Measurements from ENCODE around the gene LAMB3.
A peak's percentile ranks its signal among the peaks of the same experiment; 100 is the strongest.

The LAMB3 gene

DNA sequence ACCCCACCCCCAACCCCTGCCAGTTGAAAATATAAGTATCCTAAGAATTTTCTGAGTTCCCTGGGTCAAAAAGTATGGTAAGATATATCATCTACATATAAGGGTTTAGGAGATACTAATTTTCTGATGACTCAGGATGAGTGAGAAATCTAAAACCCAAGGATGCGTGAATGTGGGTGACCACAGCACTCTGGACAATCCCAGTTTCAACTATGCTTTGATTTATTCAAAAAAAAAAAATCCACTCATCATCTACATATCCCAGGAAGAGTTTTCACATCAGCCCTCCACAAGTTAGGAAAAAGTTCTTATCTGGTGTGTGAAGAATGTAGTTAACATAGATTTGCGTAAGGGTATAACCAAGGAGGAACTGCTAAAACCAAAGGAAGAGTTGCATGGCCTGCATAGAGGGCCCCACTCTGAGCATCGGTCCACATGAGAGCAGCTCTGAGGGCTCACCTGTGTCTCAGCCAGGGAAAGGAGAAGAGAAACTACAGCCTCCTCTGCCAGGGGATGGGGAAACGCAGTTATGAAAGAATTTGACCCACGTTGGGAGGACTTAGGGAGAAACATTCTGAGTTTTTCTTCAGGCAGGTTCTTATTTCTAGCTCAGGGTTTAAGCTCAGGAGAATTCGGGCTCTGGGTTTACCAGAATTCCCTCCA lies 18.8 kb downstream of the LAMB3 start:
- no peak for DNase-seq (ENCODE audit: low read depth)

DNA sequence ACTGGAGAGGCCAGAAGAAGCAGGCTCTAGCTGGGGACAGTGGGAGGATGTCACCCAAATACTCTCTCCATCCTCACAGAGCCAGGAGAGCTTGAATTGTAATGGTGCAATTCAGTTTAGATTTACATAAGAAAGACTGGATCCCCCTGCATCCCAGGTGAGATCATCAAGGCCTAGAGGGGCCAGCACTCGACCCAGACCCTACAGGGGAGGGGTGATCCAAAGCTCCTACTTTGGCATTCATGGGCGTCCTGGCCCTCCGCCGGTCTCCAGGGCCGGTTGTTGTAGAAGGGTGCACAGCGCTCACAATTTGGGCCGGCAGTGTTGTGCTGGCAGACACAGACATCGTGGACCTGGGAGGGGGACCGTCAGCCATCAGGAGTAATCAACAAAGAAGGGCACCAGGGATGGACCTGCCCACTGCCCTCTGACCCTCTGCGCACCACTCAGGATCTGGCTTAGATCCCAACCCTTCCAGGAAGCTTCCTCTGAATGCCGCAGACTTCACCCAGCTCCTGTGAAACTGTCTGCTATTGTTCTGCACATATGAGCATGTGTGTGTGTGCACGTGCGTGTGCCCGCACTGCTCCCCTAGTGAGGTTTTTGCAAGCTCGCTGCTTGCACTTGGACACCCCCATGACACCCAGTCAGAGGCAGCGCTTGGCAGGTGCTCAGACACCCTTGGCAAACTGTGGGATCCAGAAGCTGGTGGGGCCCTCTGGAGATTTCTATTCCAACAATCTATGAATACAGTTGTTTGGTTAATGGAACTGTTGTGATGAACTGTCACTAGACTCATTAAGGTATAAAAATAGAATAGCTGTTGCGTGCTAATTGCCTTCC lies 21.6 kb downstream of the LAMB3 start:
- DNase-seq (ENCODE audit: low read depth): no peak

- no peak for DNase-seq (ENCODE audit: low read depth)
These were observed 22.4 kb downstream of the LAMB3 start for GRCh38 chr1:209629621-209630382.

GRCh38 chr1:209628618-209629299 lies 23.5 kb downstream of the LAMB3 start:
- DNase-seq (ENCODE audit: low read depth): no peak

GRCh38 chr1:209627732-209628196 lies 24.5 kb downstream of the LAMB3 start:
- peak; percentile 70 for DNase-seq (ENCODE audit: low read depth)

- no peak for DNase-seq (ENCODE audit: low read depth)
These were observed 25.0 kb downstream of the LAMB3 start for GRCh38 chr1:209627027-209627731.

DNA sequence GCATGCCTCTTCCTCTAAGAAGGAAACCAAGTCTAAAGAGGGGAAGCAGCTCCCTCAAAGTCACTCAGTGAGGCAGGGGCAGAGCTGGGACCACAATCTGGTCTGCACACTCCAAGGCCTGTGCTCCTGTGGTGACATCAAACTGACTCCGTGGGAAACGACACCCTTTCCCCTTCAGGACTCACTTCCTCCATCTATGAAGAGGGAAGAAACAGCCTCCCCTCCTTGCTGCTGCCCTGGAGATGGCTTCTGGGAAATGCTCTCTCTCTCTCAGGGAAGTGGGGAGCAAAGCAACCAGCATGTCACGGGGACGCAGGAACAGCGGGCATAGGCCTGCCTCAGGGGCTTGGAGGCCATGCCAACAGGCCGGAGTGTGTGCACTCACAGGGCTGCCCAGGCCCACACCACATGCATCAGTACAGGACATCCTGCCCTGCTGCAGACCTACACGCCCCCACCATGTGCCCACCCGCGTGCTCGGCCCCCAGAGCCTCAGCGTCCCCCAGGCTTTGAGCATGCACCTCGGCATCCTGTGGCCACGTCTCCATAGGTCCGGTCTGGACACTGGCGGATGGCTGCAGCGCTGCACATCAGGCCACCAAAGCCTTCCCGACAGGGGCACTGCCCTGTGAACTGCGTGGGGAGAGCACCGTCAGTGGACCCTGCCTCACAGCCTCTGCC lies 25.7 kb downstream of the LAMB3 start:
- no peak for DNase-seq (ENCODE audit: low read depth)

GRCh38 chr1:209625791-209626285 lies 26.4 kb downstream of the LAMB3 start:
- no peak for DNase-seq (ENCODE audit: low read depth)

DNA sequence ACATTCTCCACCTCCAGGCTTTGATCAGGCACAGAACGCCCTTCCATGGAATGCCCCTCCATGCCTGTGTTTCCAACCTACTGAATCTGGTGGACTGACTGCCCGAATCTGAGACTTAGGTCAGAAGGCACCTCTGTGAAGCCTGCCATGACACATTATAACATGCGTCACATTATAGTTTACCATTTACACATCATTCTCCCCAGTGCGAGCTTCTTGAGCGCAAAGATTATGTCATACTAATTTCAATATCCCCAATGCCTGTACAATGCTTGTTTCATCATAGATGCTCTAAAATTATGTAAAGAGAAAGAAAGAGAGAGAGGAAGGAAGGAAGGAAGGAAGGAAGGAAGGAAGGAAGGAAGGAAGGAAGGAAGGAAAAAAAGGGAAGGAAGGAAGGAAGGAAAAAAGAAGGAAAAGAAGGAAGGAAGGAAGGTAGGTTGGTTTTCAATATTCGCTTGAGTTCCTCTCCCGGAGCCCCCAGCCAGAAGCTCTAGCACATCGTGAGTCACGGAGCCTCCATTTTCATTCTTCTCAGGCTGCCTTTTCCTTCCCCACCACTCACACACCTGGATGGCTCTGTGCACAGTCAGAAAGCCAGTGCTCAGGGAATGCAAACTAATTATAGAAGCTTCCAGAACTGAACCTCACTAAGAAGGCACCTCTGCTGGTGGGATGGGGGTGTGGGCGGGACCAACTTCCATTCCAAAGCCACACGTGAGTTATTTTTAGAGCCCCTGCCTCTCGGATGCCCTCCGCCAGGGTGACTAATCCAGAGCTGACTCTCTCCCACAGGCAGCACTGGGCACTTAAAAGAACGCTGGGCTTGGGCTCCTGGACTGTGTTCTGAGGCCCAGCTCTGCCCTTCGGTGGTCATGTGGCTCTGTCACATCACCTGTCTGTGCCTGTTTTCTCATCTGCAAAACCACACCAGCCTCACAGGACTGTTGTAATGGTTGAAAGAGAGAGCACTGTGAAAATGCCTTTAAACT lies 27.4 kb downstream of the LAMB3 start:
- DNase-seq (ENCODE audit: low read depth): no peak

GRCh38 chr1:209622841-209623829 lies 29.1 kb downstream of the LAMB3 start:
- DNase-seq (ENCODE audit: low read depth): no peak

GRCh38 chr1:209621741-209622655 lies 30.2 kb downstream of the LAMB3 start:
- no peak for DNase-seq (ENCODE audit: low read depth)

- no peak for DNase-seq (ENCODE audit: low read depth)
These were observed 30.9 kb downstream of the LAMB3 start for GRCh38 chr1:209621286-209621685.

GRCh38 chr1:209620487-209620884 lies 31.7 kb downstream of the LAMB3 start:
- no peak for DNase-seq (ENCODE audit: low read depth)

DNA sequence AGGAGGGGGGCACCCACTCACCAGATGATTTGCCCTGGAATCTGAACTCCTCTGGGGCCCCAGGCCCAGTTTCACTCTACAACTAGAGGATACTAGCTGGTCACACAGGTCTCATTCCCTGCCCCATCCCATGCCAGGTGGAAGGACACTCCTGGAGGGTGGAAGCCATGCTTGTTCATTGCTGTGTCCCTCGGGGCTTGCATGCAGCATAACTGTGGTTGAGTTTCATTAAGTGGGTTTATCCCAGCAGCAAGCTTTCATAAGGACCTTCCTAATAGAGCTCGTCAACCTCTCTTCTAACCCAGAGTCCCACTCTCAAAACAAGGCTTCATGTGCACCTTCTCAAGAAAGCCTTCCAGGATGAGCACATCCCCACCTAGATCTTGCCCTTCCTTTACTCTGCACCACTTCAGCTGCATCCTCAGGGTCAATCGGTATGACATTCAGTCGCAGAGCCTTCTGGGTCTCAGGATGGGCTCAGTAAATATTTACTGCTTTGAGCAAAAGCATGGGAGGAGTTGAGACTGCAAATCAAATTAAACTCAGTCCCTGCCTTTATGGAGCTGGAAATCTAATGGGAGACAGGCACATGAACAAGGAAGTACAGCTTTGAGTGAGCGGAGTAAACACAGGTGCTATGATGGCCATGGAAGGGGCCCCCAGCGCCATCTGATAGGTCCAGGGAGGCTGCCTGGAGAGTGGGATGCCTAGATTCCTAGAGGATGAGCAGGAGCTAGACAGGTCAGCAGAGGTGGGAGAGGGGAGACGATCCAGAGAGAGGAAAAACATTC lies 32.3 kb downstream of the LAMB3 start:
- DNase-seq (ENCODE audit: low read depth): no peak

- DNase-seq (ENCODE audit: low read depth): no peak
These were observed 33.3 kb downstream of the LAMB3 start for GRCh38 chr1:209618756-209619420.

DNA sequence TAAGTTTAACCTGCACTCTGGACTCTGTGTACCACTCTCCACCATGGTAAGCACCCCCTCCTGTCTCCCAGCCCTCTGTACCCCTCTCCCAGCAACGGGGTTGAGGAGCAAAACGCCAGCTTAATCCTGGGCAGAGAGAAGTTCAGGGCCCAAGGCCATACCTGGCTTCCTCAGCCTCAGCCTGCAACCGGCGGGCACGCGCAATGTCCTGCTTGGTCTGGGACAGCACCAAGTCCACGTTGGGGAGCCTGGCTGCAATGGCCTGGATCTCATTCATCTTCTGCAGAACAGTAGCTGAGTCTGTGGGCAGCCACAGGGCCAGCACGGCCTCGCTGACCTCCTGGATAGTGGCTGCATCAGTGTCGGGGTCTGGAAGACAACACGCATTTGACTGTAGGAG lies 33.9 kb downstream of the LAMB3 start:
- no peak for DNase-seq (ENCODE audit: low read depth)
